HepG2 (cell line): ENCODE measurements around the gene EFNA3. TPM values are rescaled to one million over a fixed set of nuclear protein-coding genes. Genes with fewer than 3 reads are reported as not detected.

Experiments
- ARID2 ChIP-seq: sonication (generic); formaldehyde crosslinking; IDR thresholded peaks from 2 replicates; pipeline ENCODE4 v1.8.1; 2022; ENCODE audit warnings: mild to moderate bottlenecking, missing genetic modification reagents, borderline replicate concordance
- CEBPG ChIP-seq: IDR thresholded peaks from 2 replicates; pipeline ENCODE4 v1.6.1; 2016
- CREB1 ChIP-seq, 2 experiments: fragments of 450-650 bp in 1 of 2; IDR thresholded peaks; 2 replicates each; pipeline ENCODE4 v1.6.1; 2016 to 2017; ENCODE audit warnings: control low read depth in 1 of 2, mild to moderate bottlenecking in 1 of 2, missing compliant biosample characterization in 1 of 2, missing genetic modification characterization in 1 of 2
- CSRNP1 ChIP-seq: sonication (generic); formaldehyde crosslinking; IDR thresholded peaks from 2 replicates; pipeline ENCODE4 v1.8.1; 2023; ENCODE audit warnings: mild to moderate bottlenecking, missing genetic modification reagents
- DRAP1 ChIP-seq: IDR thresholded peaks from 2 replicates; pipeline ENCODE4 v1.6.1; 2016; ENCODE audit warnings: missing genetic modification reagents, missing compliant biosample characterization
- IKZF1 ChIP-seq: fragments of 450-650 bp; IDR thresholded peaks from 2 replicates; pipeline ENCODE4 v1.7.1; 2016
- ZKSCAN1 ChIP-seq: fragments of 150-350 bp; IDR thresholded peaks from 2 replicates; pipeline ENCODE4 v1.6.1; 2014; ENCODE audit warnings: low read length
- ZNF33A ChIP-seq: sonication (generic); formaldehyde crosslinking; IDR thresholded peaks from 2 replicates; pipeline ENCODE4 v1.5.1; 2020; ENCODE audit warnings: missing genetic modification reagents, mild to moderate bottlenecking, moderate library complexity, borderline replicate concordance
- ZNF34 ChIP-seq: sonication (generic); formaldehyde crosslinking; IDR thresholded peaks from 2 replicates; pipeline ENCODE4 v1.4.0; 2020; ENCODE audit warnings: mild to moderate bottlenecking, missing genetic modification reagents, borderline replicate concordance
- ZNF407 ChIP-seq: sonication (generic); formaldehyde crosslinking; IDR thresholded peaks from one replicate; pipeline ENCODE4 v1.5.1; 2020; ENCODE audit warnings: mild to moderate bottlenecking, missing genetic modification reagents; ENCODE audit errors: not compliant biosample characterization
- ZNF569 ChIP-seq: sonication (generic); formaldehyde crosslinking; IDR thresholded peaks from 2 replicates; pipeline ENCODE4 v1.5.0; 2020; ENCODE audit warnings: mild to moderate bottlenecking, missing genetic modification reagents, moderate library complexity, borderline replicate concordance
- polyA plus RNA-seq, 8 experiments: library from polyadenylated mRNA; depleted of rRNA in 3 of 8; stranded (reverse) in 7 of 8; unstranded in 1 of 8; fragments of >200 nt; fragmentation: Illumina TruSeq in 4 of 8; extraction: Trizol in 4 of 8; gene quantifications; 2 replicates each; pipeline versions ENCODE4 v1.2.1 to v1.2.3, GENCODE V29; 2011 to 2016; ENCODE audit warnings: low read depth in 4 of 8, missing spikeins in 1 of 8, mixed read lengths in 1 of 8; ENCODE audit not compliant: insufficient read depth in 1 of 8
- total RNA-seq, 5 experiments: library from RNA; depleted of rRNA; stranded (reverse); fragments of >200 nt; fragmentation: Illumina TruSeq; extraction: Trizol; gene quantifications; 2 replicates each; pipeline ENCODE4 v1.2.3, GENCODE V29; 2016; ENCODE audit warnings: low read depth in 1 of 5
- TF ChIP-seq, protein P1 (sequence below): sonication (generic); formaldehyde crosslinking; IDR thresholded peaks from 2 replicates; pipeline ENCODE4 v1.9.0; 2021; ENCODE audit warnings: missing genetic modification reagents, borderline replicate concordance
- TF ChIP-seq, protein P2 (sequence below): sonication (generic); formaldehyde crosslinking; IDR thresholded peaks from 2 replicates; pipeline ENCODE4 v1.9.0; 2021; ENCODE audit warnings: missing genetic modification reagents, borderline replicate concordance

EFNA3 gene
- total and polyA plus RNA-seq, 2 of the 13 experiments (the other 11 are each of a cell fraction or from before 2014, with no cell fraction given) = 1.0 to 5.7 TPM

GRCh38 chr1:155127105-155127966 is 48.7 kb downstream of the EFNA3 start, which contains the start of gene EFNA1 (continued):
- TF ChIP-seq ZNF407 (CRISPR knock-in tag) (no peak), CREB1 (IDR thresholded peaks at IDR 0.05) (peak; percentile 79), CREB1 (CRISPR knock-in tag; IDR thresholded peaks at IDR 0.05) (no peak), ZNF34 (peak; percentile 92), IKZF1 (no peak), CSRNP1 (no peak; the same call in 1 of the 2 replicates), ARID2 (peak; percentile 76; the same call in 1 of the 2 replicates), CEBPG (CRISPR knock-in tag) (peak; percentile 96), ZNF569 (CRISPR knock-in tag) (no peak; the same call in 1 of the 2 replicates), ZKSCAN1 (no peak), DRAP1 (CRISPR knock-in tag) (peak; percentile 91), ZNF33A (CRISPR knock-in tag) (no peak)
- TF ChIP-seq, protein P1, sequence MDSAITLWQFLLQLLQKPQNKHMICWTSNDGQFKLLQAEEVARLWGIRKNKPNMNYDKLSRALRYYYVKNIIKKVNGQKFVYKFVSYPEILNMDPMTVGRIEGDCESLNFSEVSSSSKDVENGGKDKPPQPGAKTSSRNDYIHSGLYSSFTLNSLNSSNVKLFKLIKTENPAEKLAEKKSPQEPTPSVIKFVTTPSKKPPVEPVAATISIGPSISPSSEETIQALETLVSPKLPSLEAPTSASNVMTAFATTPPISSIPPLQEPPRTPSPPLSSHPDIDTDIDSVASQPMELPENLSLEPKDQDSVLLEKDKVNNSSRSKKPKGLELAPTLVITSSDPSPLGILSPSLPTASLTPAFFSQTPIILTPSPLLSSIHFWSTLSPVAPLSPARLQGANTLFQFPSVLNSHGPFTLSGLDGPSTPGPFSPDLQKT (CRISPR knock-in tag) = no peak
- TF ChIP-seq, protein P2, sequence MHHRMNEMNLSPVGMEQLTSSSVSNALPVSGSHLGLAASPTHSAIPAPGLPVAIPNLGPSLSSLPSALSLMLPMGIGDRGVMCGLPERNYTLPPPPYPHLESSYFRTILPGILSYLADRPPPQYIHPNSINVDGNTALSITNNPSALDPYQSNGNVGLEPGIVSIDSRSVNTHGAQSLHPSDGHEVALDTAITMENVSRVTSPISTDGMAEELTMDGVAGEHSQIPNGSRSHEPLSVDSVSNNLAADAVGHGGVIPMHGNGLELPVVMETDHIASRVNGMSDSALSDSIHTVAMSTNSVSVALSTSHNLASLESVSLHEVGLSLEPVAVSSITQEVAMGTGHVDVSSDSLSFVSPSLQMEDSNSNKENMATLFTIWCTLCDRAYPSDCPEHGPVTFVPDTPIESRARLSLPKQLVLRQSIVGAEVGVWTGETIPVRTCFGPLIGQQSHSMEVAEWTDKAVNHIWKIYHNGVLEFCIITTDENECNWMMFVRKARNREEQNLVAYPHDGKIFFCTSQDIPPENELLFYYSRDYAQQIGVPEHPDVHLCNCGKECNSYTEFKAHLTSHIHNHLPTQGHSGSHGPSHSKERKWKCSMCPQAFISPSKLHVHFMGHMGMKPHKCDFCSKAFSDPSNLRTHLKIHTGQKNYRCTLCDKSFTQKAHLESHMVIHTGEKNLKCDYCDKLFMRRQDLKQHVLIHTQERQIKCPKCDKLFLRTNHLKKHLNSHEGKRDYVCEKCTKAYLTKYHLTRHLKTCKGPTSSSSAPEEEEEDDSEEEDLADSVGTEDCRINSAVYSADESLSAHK (CRISPR knock-in tag) = no peak
